Neural progenitor cell (in vitro differentiated cells): ENCODE data around the gene LCT.

Experiments
- EZH2 ChIP-seq: fragments of 200-600 bp; sonication (generic); IDR thresholded peaks from 2 replicates; pipeline ENCODE4 v1.6.1; 2017; ENCODE audit warnings: antibody characterized with exemption, mild to moderate bottlenecking, moderate library complexity
- TF ChIP-seq, protein P1 (sequence below): fragments of 200-600 bp; sonication (generic); IDR thresholded peaks from 2 replicates; pipeline ENCODE4 v1.5.1; 2017; ENCODE audit warnings: antibody characterized with exemption, mild to moderate bottlenecking

DNA sequence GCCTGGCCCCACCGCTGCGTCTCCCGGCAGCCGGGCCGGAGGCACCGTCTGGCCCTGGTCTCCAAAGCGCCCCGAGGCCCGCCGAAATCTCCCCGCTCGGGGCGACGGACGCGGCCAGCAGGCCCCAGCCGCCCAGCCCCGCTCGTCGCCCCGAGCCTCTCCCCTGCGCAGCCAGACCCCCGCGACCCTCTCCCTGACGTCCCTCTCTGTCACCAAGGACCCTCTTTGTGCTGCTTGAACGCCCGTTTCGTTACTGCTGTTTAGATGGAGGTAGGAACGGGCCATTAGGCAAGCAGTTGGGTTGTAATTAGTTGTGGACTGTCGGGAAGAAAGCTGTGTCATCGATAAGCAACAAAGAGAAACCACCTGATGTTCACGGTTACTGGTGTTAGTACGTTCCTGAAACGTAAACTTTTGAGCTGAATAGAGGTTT, 94.6 kb downstream of the LCT start:
- no peak for TF ChIP-seq EZH2
- TF ChIP-seq, protein P1, sequence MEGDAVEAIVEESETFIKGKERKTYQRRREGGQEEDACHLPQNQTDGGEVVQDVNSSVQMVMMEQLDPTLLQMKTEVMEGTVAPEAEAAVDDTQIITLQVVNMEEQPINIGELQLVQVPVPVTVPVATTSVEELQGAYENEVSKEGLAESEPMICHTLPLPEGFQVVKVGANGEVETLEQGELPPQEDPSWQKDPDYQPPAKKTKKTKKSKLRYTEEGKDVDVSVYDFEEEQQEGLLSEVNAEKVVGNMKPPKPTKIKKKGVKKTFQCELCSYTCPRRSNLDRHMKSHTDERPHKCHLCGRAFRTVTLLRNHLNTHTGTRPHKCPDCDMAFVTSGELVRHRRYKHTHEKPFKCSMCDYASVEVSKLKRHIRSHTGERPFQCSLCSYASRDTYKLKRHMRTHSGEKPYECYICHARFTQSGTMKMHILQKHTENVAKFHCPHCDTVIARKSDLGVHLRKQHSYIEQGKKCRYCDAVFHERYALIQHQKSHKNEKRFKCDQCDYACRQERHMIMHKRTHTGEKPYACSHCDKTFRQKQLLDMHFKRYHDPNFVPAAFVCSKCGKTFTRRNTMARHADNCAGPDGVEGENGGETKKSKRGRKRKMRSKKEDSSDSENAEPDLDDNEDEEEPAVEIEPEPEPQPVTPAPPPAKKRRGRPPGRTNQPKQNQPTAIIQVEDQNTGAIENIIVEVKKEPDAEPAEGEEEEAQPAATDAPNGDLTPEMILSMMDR = no peak
